ENCODE measurements around the gene DHRS3.

DHRS3 gene

DNA sequence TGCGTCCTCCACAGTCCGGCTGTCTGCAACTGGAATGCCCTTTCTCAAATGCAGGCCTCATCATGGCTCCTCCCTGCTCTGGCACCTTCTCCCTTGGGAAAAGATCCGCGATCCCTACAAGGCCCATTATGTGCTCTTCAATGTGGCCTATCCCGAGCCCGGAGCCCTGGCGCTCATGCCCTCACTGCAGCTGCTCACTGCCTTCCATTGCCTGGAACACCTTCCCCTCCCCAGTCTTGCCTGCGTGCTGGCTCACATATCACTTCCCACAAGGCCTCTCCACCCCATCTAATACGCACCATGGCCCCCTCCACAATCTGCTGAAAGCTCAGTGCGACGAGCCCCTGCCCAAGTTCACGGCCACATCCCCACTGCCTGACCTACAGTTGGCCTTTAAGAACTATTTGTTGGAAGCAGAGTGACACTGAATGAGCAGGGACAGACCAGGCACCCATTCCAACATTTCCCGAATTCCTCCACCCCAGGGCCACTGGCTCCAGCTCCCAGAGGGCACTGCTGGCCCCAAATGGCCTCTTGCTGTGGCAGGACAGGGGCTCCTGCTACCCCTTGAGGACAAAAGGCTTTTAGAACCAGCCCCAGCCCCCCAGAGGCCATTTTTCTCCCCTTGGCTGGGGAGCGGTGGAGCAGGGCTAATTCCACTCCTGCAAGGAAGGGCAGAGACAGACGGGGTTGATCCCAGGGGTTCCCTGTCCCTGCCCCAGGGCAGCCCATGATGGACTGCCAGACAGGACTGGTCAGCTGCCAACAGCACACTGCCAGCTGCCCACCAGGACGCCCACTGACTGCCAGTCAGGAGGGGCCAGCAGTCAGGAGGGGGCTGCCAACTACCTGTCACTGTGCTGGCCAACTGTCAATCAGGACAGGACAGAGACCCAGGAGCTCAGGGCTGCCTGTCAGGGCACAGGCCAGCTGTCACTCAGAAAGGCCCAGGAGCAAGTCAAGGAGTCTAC is 64.8 kb downstream of the DHRS3 start:
- no peak for DNase-seq (ENCODE audit: low spot score)

DNA sequence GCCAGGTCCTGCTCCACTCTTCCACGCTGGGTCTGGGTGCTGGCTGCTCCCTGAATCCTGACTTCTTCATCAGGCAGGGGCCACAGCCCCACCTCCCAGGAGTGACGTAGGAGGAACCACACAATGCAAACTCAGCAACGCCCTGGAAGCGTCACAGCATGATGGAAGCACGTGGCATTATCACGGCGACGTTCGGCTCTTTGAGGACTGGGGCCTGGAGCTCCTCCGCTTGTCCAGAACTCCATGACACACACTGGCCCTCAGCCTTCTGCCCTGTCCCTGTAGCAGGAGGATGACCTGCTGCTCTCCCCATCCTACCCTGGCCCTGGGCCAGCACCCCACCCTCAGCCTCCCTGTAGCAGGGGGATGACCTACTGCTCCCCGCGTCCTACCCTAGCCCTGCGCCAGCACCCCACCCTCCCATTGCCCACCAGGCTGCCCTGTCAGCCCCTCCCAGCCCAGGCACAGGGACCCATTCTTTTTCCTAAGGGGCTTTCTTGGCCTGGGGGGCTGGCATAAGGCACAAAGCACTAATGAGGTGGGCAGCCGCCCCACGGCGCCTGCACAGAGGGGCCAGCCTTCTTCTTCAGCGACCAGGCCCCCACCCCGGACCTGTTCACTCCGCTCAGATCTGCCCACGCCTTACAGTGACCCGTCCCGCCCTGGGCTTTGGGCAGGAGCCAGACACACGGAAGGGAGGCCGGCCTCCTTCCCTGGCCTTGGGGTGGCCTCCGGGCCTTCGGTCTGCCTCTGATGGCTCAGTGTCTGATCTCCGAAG is 65.7 kb downstream of the DHRS3 start:
- no peak for DNase-seq (ENCODE audit: low spot score)

DNA sequence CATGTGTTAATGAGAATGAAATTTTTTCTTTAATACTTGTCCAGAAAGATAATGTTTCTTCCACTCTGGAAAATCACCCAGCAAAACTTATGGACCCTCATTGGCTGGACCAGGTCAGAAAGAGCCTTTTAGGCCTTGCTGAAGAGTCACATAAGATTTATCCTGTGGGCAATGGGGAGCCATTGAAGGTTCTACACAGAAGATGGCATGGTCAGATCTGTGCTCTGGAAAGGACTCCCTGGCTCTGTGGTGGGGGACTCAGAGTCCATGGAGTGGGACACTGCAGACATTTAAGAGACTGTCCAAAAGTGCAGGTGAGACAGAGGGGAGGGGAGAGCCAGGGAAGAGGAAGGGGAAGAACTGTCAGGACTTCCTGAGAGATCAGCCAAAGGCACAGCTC is 66.4 kb downstream of the DHRS3 start:
- DNase-seq (ENCODE audit: low spot score) = no peak

DNA sequence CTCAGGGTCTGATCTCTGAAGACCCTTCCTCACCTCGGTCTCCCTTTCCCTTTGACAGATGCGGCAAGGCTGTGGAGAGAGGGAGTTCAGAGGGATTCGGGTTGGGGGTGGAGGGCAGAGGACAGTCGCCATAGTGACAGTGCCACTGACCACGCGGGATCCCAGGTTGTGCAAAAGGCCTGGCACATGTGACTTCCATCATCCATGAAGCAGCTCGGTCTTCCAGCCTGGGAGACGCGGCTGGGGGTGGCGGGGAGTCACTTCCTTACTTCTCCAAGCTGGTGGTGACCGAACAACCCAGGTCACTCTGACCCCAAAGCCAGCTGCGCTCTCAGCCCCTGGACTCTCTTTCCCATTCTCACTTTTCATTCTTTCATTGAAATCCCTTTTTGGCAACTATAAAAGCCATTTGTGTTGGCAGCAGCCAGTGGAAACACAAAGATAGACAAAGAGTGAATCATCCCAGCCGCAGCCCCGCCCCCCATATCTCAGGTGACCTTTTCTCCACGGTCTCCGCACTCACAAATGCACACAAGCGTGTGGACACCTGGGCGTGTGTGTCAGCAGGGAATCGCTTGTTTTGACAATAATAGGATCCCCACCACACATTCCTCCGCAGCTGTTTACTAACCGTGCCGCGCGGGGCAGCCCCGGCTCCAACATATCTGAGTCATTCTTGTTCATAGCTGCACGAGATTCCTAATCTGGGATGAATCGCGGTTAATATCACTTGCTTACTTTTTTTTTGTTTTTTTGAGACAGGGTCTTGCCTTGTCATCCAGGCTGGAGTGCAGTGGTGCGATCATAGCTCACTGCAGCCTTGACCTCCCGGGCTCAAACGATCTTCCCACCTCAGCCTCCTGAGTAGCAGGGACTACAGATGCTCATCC is 68.3 kb downstream of the DHRS3 start:
- DNase-seq (ENCODE audit: low spot score) = peak; percentile 79

DNA sequence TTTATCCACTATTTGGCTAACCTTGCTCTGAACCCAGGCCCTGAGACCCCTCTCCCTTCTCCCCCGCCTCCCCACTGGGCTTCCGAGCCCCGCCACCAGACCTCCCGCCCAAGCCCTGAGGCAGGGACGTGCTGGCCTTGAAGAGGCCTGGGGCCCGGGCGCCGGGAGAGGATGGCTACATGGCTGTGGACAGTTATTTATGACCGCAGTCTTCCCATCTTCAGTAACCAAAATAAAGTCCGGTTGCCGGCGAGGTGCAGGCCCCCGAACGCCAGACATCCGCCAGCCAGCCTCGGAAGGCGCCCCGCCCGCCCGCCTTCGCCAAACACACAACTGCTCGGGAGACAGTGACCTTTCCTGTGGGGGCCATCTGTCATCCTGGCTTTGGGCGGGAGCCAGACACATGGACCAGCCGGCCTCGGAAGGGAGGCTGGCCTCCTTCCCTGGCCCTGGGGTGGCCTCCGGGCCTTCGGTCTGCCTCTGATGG is 69.0 kb downstream of the DHRS3 start:
- no peak for DNase-seq (ENCODE audit: low spot score)

DNA sequence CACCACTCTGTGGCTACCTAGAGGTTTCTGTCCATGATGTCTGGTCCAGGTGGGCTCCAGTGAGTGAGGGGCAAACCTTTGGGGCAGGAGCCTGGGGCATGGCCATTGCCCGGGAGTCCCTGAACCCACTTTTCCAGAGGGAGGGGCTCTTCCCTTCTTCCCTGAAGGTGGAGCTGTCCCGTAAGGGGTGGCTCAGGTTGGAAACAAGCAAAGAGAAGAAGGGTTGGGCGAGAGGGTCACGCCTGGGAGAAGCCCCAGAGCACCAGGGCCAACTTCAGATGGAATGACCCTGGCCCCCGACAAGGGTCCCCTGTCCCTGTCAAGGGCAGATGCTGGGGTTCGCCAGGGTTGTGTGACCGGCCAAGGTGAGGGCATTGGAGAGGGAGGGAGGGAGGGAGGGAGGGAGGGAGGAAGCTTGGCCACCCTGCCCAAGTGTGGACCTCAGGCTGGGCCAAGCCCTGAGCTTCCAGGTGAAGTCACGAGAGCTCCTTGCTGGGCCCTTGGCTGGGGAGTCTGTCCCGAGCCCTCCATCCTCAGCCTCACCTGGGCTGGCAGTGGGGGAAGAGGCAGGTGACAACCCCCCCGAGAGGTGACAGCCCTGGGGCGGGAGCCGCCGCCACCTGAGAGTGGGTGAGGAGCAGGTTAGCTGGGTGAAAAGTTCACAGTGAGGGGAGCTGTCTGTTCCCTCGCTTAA is 69.6 kb downstream of the DHRS3 start:
- no peak for DNase-seq (ENCODE audit: low spot score)

DNA sequence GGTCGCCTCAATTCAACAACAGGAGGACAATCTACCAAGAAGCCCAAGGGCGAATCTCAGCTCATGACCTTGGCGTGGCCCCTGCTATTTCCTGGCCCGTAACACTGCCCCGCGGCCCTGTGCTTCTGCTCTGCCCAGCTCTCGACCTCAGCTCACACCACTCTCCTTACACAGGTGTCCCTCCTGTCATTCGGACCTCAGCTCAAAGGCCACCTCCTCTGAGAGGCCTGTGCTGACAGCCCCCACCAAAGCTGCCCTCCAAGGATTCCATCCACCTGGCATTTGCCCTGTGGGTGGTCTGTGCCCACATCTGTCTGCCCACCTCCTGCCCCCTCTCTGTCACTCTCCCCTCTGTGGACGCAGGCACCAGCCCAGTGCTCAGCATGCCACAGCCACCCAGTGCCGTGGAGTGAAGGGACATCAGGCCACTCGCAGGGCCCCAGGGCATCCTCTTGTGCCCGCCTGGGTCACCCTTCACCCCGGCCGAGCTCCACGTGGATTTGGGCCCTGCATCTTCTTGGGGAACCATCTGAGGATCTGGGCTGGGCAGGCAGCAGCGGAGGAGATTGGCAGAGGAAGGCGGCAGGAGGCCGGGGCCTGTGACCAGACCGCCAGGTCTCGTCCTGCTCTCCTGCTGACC is 70.3 kb downstream of the DHRS3 start:
- DNase-seq (ENCODE audit: low spot score) = no peak

DNA sequence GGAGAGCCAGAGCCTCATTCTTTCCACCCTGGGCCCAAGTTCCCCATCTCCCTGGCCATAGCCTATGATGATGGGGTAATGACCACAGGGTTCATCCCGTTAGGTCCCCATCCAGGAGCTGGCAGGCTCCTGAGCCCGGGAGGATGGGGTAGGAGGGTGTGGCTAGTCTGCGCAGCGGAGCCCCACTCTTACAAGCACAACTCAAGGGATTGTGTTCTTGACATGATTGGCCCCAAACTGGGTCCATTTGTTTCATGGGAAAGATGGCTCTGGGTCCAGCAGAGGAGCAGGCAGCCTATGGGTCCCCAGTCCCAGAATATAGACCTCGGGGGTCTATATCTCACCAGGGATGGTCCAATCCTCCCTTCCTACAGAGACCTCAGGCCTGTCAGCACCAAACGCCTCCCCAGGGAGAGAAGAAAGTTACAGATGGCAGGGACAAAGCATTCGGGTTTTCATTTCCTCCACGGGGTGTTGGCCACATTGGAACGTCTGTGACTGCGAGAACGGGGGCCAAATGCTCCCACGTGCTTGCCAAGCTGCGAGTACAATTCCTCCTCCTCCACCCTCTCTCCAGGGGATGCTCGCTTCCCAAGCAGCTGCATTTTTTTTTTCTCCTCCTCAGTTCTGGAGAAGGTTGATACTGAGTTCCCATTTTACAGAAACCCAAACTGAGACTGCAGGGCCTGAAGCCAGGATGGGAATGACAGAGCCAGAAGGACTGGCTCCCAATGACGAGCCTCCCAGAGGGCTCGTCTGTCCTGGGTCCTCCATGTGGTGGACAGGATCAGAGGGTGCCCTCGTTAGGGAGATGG is 71.0 kb downstream of the DHRS3 start:
- no peak for DNase-seq (ENCODE audit: low spot score)

DNA sequence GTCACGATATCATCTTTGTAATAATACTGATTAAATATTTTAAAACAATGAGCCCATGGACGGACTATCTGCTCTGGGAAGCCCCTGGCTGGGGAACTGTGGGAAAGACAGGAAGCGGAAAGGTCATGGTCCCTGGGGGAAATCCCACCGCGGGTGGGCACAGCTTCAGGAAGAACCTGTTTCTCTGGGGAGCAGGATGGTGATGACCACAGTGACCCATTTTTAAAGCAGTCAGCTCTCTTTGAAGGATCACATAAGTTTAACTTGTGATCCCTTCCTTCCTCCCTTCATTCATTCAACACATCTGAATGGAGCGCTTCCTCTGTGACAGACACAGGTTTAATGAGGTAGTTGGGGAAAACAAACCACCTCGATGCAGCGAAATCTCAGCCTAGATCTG is 73.0 kb downstream of the DHRS3 start:
- no peak for DNase-seq (ENCODE audit: low spot score)

DNA sequence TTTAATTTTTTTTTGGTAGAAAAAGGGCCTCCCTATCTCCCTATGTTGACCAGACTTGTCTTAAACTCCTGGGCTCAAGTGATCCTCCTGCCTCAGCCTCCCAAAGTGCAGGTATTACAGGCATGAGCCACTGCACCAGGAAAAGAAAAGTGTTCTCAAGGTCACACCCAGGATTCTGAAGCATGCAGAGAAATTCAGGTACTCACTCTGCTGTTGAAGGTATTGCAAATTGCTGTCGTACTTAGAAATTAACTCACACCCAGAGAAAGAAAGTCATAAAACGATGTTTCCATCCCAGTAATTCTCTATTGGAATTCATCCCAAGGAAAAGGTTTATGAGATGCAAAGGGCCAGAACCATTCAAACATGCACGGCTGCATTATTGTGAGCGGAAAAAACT is 73.7 kb downstream of the DHRS3 start:
- DNase-seq (ENCODE audit: low spot score) = no peak

DNA sequence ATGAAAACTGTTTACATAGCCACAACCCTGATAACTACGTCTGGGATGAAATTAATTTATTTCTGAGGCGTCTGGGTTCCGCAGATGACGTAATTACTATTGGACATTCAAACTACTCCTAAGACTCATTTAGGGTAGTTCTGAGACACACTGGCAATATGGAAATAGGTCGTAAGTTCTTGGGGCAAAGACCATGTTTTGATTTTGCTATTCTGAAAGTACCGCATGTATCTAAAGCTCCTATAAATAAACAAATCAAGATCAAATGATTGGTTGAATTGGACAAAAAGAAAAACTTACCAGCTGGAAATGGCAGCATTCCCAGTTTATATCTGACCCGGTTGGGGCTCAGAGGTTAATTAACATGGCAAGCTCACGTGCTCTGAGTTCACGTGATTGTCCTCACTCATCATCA is 74.3 kb downstream of the DHRS3 start:
- no peak for DNase-seq (ENCODE audit: low spot score)

DNA sequence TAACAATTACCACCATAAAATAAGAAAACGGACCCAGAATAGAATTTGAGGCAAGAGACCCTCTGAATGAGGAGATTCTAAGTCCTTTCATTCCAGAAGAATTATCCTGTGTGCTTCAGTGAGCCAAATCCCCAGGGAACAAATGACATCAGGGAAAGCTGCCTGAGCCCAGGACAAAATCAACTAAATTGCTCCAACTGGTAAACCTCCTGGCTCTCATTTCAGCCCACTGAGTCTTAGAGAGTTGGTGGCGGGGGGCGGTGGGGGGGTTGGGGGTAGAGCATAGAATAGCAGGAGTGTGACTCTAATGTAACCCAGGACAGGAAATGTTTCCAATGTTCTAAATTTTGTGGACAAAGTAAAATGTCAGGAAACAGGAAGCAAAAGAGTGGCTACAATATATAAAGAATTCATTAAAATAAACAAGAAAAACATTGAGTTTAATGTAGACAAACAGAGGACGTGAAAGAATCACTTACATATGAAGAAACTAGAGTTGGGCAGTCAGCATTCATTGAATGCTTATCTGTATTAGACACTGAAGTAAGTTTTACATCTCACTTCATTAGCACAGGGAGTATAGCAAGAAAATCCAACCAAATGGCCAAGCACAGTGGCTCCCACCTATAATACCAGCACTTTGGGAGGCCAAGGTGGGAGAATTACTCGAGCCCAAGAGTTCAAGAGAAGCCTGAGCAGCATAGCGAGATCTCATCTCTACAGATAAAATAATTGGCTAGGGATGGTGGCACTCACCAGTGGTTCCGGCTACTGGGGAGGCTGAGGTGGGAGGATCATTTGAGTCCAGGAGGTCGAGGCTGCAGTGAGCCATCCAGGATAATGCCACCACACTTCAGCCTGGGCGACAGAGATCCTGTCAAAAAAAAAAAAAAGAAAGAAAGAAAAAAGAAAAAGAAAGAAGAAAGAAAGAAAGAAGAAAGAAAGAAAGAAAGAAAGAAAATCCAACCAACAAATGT is 75.1 kb downstream of the DHRS3 start:
- no peak for DNase-seq (ENCODE audit: low spot score)

DNA sequence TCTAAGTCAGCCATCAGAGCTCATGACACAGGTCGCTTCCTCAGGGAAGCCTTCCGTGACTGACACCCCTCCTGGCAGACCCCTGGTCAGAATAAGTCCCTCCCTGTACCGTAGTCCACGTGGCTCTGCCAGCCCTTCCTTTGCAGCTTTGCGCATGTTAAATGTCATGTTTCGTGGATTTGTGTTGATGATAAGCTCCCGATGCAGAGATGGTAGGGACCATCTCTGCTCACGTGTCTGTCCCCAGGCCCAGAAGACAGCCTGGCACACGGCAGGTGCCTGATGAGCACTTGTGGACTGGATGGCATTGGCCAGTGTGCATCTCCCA is 75.9 kb downstream of the DHRS3 start:
- no peak for DNase-seq (ENCODE audit: low spot score)

DNA sequence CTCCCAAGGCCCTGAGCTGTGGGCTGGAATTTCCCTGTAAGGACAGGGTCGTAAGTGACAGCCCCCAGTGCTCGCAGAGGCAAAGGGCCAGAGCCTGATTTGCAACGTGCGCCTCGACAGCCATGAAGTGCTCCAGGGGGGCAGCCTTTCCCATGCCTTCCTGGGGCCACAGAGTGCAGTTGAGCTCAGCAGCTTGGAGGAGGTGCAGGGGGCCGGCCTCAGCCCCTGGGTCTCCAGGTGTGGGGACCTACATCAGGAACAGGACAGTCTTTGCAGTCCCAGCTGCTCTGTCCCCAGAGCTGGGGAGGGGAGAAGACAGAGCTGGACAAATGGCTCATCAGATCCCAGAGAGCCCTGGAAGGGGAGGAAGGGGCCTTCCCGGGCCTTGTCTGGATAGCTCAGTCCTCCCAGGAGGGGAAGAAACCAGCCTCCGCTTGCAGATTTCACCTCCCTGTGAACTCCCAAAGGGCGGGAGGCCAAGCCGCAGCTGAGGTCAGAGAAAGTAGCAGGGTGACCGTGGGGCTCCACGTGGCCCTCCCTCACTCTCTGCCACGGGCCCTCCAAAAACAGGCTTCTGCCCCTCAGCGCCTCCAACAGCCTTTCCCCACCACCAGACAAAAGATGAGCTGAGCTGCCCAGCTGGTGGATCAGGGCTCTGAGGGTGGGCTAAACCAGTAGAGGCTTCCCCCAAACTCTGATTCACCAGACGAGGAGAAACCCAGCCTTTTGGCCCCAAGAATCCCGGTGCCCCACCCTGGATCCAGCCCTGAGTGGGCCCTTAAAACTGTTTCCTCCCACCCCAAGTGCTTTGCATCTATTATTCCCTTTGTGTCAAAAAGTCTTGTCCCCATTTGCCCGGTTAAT is 76.5 kb downstream of the DHRS3 start:
- no peak for DNase-seq (ENCODE audit: low spot score)

DNA sequence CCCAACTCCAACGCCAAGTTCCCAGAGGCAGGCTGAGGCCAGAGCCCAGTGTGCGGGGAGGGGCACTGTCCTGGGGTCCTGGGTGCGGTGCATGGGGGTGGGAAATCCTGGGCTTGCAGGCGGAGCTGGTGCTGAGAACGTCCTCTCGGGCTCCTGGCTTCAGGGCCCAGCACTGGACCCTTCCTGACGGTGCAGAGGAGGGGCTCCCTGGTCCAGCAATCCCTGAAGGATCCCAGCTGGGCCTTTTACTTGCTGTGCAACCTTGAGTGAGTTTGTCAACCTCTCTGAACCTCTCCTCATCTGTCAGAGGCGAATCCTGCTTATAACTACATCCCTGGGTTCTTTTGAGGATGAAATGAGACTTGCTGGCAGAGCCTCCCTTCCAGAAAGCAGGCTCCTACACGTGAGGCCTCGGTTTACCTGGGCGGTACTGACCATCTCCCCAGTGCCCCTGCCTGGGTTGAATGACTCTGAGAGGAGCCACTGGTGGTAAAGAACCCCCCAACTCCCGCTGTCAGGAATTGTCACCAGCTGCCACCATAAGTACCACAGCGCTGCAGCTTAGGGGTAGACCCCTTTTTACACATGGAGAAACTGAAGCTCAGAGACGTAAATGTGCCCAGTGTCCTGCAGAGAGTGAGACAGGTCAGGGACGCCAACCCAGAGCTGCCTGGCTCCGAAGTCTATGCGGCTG is 77.3 kb downstream of the DHRS3 start:
- no peak for DNase-seq (ENCODE audit: low spot score)

DNA sequence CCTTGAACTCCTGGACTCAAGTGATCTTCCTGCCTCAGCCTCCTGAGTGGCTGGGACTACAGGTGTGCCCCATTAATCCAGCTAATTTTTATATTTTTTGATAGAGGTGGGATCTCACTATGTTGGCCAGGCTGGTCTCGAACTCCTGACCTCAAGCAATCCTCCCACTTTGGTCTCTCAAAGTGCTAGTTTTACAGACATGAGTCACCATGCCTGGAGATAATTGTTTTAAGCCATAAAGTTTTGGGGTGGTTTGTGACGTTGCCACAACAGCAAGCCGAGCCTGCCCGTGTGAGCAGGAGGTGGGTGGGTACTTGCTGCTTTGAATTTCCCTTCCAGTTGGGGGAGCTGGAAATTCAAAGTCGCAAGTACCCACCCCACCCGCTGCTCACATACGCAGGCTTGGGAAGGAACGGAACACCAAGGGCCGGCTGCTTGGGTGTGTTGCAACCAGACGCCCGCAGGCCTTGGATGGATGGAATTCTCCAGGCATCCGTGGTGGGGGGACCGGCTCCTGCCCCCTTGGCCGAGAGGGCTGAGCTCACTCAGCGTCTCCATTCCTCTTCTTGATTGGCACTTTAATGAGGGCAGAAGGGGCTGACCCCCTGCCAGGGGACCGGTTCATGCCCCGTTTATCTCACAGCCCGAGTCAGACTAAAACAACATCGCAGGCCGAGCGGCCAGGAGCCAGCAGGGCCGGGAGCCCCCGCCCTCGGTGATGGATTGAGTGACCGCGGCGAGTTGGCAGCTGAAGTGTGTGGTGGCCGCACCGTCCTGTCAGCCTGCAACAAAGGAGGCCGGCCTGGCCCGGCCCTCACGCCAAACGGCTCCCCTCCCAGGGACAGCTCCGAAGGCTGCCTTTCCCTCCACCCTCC is 78.1 kb downstream of the DHRS3 start:
- DNase-seq (ENCODE audit: low spot score) = peak; percentile 86

Measured in left forelimb (tissue), 1 donor.